Kidney glomerular epithelial cell (primary cell): ENCODE results near the gene TCFL5.

Experiments
- DNase-seq: peaks from one replicate; lab custom pipeline; 2025; lab: John Stamatoyannopoulos, UW

The TCFL5 gene

GRCh38 chr20:62809530-62810428 lies 51.8 kb downstream of the TCFL5 start:
- DNase-seq, result no peak

- peak; percentile 11 for DNase-seq
Measured at GRCh38 chr20:62808211-62808865, 53.3 kb downstream of the TCFL5 start.

GRCh38 chr20:62807444-62808210 lies 54.0 kb downstream of the TCFL5 start:
- DNase-seq, result no peak

- no peak for DNase-seq
Measured at GRCh38 chr20:62806383-62807050, 55.1 kb downstream of the TCFL5 start.

GRCh38 chr20:62805711-62806382 lies 55.8 kb downstream of the TCFL5 start:
- DNase-seq, result no peak

GRCh38 chr20:62805155-62805710 lies 56.4 kb downstream of the TCFL5 start:
- DNase-seq, result no peak

- peak; percentile 18 for DNase-seq
Measured at GRCh38 chr20:62804627-62805154, 56.9 kb downstream of the TCFL5 start, which contains the start of gene OGFR. OGFR (plus strand) TSS chr20:62804835; CDS start chr20:62804860, 25 bp downstream.

- DNase-seq, result no peak
Measured at GRCh38 chr20:62804021-62804626, 57.5 kb downstream of the TCFL5 start.

- DNase-seq, result no peak
Measured at GRCh38 chr20:62802026-62802712, 59.5 kb downstream of the TCFL5 start.

GRCh38 chr20:62801284-62802010 lies 60.2 kb downstream of the TCFL5 start:
- no peak for DNase-seq

GRCh38 chr20:62800314-62801259 lies 61.0 kb downstream of the TCFL5 start:
- no peak for DNase-seq

- no peak for DNase-seq
Measured at GRCh38 chr20:62799873-62800272, 61.7 kb downstream of the TCFL5 start.

- DNase-seq, result no peak
Measured at GRCh38 chr20:62799459-62799858, 62.2 kb downstream of the TCFL5 start.

GRCh38 chr20:62799036-62799435 lies 62.6 kb downstream of the TCFL5 start:
- DNase-seq, result no peak

- no peak for DNase-seq
Measured at GRCh38 chr20:62797671-62798532, 63.7 kb downstream of the TCFL5 start.

GRCh38 chr20:62796699-62797491 lies 64.7 kb downstream of the TCFL5 start:
- no peak for DNase-seq
